Stimulated activated CD4-positive, alpha-beta T cell treated with anti-CD3 and anti-CD28 coated beads, Interleukin-1b, Interleukin-23, amount 100 ng/mL, for 1 hour (primary cell): ENCODE results near the gene SRMS.

Experiments
- DNase-seq, 2 donors: peaks; one replicate each; pipeline ENCODE4 v3.0.0-alpha.2; 2020; ENCODE audit warnings: low read depth in 2 of 2

SRMS gene

DNA sequence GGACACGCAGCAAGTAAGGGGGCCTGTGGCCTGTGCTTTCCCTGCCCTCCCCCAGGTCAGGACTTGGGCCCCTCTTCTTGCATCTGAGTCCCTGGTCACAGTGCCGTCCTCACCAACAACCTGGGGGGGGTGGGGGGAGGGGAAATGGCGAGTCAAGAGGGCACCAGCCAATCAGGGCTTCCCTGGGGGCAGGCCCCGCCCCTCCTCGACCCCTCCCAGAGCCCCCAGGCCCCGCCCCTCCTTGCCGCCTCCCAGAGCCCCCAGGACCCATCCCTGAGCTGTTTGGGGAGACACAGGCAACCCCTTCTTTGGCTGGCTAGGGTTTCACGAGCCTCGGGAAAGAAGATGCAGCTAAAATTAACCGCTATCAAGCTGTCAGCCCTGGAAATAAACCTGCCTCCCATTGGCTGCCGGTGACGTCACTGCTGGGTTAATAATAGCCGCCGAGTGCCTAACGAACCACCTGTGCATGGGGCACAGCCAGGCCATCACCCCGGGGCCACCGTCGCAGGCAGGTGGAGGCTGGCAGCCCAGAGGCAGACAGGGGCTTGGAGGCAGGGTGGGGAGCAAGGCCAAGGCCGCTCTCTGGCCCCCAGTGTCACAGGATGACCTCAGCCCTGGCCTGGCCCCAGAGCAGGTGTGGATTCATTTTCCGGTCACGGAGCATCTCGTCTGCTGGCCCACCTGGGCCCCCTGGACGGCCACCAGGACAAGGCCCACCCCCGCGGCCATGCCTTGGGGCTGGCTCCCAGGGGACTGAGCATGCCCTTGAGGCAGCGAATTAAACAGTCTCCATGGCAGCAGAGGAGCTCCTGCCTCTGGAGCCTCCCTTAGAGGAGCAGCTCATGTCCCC is 45.5 kb downstream of the SRMS start:
- no peak for DNase-seq

DNA sequence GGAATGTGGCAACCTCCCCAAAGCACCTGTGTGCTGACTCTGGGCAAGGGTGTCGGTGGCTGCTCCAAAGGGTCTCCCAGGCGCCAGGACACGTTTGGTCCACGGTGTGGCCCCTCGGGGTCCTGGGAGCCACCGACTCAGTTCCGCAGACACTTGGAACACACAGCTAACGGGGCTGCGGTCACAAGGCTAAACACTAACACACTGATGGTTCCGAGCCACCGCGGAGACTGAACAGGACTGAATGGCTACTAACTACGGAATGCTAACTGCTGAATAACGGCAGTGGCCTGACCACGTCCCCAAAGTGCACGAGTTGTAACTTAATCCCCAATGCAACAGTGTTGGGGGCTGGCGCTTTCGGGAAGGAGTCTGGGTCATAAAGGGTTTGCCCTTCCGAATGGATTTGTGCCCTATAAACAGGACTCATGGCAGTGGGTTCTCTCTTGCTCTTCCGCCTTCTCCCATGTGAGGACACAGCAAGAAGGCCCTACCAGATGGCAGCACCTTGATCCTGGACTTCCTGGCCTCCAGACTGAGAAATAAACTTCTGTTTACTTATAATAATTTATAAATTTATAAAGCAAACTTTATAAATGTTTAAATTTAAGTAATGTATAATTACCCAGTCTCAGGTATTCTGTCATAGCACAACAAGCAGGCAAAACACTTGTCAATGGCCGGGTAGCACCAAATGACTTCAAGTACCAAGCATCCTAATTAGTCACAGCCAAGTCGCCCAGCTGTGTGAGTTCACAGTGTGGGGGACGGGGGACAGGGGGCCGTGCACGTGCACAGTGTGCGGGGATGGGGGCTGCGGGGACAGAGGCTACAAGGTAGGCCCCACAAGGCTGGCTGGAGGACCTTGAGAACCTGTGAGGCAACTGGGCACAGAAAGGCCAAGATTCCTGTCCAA is 46.4 kb downstream of the SRMS start:
- no peak for DNase-seq

DNA sequence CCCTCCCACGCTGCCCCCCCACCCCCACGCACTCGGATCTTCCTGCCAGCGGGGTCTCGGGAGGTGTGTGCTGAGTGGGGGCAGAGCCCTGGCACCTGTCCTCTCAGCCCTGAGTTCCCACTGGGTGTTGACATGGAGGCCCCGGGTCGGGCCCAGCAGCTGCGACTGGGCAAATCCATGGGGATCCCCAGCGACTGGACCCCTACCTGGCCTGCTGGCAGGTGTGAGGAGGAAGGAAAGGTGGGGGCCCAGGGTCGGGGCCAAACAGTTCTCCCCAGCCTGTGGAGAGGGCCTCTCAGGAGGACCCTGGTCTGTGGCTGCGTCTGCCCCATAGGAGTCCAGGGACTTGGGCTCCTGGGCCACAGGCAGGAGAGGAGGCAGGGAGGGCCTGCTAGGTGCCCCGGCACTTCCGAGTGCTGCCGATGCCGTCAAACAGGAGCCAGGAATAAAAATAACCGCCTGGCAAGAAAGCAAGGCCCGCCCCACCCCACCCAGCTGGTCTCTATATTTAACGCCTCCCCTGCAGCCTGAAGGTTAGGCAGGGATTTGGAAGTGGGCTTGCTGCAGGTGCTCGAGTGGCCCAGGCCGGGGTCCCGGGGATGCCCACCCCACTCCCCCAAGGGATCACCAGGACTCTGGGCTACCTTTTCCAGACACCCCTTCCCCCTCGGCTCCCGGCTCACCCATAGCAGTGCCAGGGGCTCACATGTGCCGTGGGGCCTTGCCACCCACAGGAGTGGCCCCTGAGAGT is 47.2 kb downstream of the SRMS start:
- no peak for DNase-seq

DNA sequence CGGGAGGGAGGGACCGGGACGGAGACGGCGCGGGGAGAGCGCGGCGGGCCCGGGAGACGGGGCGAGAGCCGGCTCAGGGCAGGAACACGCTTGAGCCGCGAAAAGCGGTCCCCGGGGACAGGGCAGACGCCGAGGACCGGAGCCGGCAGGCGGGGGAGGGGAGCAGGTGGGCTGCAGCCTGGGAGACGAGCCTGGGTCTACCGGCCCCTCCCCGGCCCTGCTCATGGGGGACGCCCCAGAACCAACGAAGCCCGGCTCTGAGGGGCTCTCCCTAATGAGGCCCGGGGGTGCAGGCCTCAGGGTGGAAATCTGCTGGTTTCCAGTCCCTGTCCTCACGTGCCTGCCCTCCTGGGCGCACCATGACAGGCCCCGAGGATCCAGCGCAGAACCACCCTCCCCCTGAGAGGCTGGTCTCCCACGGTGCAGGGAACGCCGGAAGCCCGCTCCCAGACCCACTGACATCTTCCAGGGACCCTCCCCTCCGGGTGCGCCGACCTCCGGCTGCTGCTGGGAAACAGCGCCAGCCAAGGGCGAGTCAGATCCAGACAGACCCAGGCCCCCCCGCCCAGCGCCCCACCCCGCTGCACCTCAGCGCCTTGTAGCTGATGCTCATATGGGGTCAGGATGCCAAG is 48.1 kb downstream of the SRMS start:
- no peak for DNase-seq

DNA sequence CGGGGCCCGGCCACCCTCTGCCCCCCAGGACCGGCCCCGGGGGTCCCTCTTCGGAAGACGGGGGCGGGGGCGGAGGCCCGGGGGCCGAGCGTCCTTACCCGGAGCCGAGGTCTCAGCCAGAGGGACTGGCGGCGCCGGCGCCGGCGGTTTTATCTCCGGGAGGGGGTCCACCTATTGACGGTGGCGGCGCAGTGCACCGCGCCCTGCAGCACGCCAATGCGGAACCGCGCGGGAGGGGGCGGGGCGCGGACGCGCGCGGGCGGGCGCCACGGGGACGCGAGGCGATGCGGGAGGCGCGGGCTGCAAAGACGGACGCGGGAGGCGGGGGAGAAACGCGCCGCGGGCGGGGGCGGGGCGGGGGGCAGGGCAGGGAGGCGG is 48.6 kb downstream of the SRMS start, which contains the start of gene EEF1A2:
Gene EEF1A2, minus strand, starts transcription at position 124 of the 378 bp plus-strand sequence. CDS start 1,320 bp downstream, outside the sequence.
- DNase-seq, result no peak

DNA sequence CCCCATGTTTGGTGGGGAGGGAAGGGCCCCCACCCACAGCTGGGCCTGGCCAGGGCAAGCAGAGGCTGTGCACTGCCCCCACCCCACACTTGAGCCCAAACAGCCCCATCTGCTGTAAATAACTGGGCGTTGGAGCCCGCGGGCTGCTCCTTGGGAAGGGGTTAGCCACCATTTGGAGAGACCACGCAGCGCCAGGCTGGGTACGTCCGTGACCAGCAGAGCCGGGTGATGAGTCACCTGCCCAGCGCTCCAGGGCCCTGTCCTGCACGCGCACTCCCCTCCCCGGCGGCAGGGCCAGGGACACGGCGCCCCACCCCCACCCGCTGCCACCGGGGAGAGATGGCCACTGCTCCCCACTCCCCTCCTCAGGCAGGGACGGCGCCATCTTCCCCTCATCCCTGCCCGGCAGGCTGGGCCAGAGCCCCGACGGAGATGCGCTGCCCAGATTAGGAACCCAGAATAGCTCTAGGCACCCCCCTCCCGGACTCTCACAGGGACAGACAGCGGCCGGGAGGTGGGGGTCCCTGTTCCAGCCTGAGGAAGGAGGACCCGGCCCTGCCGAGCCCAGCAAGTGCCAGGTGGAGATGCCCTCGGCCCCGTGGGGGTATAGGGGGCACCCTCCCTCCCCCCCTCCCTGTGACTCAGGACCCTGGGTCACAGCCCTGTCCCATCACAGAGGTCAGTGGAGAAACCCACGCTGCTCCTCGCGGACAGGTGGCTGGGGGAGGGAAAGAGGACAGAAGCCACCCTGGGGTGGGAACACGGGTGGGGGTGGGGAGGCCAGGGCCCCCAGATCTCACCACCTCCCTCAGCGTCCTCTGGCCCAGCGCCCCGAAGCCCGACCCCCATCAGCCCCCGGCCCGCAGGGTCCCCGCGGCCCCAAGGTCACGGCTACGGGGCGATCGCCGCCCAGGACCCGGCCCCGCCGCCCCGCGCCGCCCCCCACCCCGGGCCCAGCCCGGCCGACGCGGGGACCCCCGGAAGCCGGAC is 49.3 kb downstream of the SRMS start:
- DNase-seq, result no peak

DNA sequence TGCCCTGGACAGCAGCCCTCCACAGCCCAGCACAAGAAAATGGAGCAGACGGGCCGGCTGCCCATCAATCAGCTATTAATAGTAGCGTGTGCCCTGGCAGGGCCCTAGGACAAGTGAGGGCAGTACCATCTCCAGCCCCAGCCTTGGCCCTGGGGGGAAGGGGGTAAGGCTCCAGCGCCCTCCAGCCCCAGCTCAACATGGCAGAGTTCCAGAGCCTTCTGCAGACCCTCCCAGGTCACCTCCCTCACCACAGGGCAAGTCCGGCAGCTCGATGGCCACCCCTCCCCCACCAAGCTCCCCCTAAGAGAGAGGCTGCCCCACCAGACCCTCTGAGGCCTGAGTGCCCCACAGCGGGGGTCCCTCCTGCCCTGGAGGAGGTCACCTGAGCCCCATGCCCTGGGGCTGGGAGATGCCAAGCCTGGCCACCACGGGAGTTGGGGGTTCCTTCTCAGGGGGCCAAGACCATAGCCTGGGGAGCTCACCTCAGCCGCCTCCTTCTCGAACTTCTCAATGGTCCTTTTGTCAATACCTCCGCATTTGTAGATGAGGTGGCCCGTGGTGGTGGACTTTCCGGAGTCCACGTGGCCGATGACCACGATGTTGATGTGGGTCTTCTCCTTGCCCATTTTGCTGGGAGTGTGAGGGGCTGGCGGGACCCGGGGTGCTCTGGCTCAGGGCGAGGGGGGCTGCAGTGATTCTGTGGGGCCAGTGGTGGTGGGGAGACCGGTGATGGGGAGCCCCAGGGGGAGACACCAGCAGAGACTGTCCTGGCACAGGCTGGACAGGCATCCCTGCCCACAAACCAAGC is 50.2 kb downstream of the SRMS start:
- DNase-seq, result no peak

DNA sequence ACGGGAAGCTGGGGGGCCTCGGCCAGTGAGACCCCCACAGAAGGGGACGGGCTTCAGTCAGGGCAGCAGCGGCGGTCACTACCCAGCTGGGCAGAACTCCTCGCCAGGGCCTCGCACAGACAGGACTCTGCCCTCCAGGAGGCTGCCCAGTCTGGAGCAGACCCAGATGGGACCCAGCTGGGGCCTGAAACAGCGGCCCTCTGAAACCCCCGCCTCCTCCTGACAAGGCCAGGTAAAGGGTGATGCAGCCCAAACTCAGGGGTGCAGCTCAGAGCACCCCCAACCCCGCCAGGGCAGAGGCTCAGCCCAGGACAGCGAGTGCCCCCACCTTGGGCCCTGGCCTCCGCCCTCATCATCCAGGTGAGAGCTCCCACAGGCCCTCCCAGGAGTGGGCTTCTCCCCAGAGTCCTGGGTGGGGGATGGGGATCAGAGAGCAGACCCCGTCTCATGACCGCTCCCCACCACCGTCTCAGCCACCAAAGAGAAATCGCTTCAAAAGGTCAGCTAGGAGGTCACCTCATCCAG is 50.9 kb downstream of the SRMS start:
- DNase-seq, result no peak

DNA sequence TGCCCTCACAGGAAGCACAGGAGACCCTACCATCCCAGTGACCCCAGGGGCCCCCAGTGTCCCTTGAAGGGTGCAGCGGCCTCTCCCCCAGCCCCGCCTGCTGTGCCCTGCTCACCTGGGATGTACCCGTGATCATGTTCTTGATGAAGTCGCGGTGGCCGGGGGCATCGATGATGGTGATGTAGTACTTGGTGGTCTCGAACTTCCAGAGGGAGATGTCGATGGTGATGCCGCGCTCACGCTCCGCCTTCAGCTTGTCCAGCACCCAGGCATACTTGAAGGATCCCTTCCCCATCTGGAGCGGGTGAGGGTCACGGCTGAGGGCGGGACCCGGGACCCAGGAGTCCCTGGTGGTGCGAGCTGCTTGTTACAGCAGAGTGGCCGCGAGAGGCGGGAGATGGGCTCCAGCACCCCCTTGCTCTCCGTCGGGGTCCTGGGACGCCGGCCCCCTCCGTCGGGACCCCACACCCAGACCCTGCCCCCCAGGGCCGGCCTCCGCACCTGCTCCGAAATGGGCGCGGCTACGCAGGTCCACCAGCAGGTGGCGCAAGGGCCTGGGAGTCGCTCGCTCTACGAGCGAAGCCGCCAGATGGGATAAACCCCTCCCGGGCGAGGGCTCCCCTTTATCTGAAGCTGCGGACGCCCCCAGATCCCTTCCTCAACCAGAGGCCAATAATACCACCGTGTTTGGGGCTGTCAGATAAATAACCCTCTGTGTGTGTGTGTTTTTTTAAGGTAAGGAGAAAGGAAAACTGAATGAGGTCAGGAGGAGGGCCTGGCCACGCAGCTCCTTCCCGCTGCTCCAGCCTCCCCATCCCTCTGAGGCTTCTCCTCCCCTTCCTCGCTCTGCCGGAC is 51.6 kb downstream of the SRMS start:
- peak; percentile 46 to 69 for DNase-seq

DNA sequence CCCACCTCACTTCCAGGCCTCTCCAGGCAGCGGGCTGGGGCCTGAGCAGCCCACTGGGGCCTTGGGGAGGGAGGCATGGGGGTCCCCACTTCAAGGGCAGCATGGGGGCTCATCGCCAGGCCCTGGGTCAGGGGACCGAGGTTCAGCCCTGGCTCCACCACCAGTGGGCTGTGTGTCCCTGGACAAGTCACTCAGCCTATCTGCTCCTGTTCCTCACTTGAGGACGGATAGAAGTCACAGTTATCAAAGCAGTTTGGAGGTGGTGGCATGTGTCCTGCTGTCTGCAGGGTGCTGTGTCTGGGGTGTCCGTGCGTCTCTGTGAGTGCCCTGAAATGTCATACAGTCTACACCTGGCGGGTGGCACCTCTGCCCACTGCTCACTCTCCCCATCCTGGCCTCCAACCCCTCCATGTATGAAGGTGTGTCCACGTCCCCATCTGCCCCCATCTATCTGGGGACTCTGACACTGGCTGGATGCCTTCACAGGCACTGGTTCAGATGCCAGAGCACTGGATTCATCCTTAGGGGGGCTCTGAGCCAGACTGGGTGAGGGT is 52.3 kb downstream of the SRMS start:
- no peak for DNase-seq

DNA sequence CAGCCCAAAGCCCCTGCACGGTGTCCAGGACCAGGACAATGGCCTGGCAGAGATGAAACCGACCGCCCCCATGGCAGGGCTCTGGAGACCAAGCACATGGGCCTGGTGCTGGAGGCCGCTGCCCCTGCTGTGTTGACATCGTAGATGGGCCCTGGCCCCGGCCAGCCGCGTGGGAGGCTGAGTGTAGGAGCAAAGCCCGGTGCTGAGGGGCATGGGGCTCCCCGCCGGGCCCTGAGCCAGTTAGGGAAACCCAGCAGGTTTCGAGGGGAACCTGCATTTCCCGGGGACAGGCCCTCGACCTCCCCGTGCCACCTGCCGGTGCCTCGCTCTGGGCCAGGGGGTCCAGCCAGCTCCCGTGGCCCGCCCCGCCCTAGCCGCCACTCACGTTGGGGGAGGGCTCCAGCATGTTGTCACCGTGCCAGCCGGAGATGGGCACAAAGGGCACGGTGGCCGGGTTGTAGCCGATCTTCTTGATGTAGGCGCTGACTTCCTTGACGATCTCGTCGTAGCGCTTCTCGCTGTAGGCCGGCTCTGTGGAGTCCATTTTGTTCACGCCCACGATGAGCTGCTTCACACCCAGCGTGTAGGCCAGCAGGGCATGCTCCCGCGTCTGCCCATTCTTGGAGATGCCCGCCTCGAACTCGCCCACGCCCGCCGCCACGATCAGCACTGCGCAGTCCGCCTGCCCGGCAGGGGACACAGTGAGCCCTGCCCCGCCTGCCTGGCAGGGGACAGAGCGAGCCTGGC is 53.0 kb downstream of the SRMS start:
- no peak for DNase-seq

DNA sequence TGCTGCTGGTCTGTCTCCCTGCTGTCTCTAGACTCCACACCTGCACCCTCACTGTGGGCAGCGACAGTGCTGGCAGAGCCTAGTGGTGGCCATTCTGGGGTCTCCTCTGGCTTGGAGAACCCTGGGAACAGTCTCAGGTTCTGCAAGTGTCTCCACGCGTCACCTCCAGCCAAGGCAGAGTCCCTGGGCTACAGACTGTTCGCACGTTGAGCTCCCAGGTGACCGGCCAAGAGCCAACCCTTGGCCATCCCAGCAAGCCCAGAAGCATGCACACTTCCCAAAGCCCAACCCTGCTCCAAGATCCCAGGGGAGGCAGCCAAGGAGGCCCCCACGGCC is 53.5 kb downstream of the SRMS start:
- DNase-seq, result no peak

DNA sequence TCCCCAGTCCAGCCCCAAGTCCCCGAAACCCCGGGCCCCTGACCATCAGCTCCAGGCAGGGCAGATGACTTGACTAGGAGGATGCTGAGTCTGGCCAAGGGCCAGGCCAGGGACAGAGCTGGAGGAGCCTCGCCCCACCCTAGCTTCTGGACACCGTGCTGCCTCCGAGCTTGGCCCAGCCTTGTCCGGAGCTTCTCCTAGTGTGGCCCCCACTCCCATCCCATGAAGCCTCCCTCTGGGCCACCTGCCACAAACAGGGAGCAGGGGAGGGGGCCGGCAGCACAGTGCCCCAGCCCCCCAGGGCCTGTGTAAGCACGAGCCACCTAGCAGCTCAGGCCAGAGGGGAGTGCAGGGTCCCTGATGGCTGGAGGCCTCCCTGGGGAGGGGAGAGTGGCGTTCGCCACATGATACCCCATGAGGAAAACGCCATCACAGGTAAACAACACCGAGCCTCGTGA is 54.0 kb downstream of the SRMS start:
- DNase-seq, result no peak

DNA sequence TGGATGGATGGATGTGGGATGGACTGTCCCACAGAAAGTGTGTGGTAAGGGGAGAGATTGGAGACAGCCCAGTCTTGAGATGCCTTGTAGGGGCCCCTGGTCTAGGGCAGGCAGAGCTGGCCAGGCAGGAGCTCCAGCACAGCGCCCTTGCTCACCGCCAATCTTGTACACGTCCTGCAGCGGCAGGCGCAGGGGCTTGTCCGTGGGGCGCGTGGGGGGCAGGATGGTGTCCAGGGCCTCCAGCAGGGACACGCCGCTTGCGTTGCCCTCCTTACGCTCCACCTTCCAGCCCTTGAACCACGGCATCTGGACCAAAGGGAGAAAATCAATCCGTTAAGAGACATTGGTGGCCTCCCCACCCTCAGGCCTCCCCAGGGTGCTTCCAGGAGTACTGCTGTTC is 54.6 kb downstream of the SRMS start:
- no peak for DNase-seq

DNA sequence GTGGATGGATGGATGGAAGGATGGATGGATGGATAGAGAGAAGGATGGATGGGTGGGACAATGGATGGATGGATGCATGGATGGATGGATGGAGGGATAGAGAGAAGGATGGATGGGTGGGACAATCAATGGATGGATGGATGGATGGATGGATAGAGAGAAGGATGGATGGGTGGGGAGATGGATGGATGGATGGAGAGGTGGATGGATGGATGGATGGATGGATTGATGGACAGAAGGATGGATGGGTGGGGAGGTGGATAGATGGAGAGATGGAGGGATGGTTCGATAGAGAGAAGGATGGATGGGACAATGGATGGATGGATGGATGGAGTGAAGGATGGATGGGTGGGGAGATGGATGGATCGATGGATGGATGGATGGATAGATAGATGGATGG is 55.0 kb downstream of the SRMS start:
- no peak for DNase-seq

DNA sequence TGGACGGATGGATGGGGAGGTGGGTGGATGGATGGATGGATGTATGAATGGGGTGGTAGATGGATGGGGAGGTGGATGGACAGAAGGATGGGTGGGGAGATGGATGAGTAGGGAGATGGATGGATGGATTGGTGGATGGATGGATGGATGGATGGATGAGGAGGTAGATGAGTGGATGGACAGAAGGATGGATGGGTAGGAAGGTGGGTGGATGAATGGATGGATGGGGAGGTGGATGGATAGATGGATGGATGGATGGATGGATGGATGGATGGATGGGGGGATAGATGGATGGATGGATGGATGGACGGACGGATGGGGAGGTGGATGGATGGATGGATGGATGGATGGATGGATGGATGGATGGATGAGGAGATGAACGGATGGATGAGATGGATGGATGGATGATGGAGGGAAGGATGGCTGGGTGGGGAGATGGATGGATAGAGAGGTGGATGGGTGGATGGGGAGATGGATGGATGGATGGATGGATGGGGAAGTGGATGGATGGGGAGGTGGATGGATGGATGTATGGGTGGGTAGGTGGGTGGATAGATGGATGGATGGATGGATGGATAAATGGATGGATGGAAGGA is 55.8 kb downstream of the SRMS start:
- DNase-seq, result no peak

DNA sequence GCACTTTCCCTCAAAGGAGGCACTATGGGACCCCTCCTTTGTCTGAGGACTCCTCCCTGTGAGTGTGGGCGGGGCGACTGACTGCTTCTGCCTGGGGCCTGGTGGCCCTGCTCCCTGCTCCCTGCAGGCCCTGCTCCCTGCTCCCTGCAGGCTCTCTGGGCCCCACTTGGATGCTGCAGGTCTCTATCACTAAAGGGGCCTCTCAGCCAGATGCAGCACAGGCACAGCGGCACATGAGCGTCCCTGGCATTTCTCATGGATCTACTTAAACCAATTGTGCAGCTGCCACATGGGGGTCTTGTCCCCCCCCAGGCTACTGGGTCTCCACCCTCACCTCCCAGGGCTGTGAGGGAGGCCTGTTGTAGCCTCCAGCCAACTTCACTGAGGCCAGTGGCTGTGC is 56.5 kb downstream of the SRMS start:
- DNase-seq, result no peak
